A549 (cell line): ENCODE data around the gene AKAP6.

Experiments used
- CBX8 ChIP-seq: fragments of 200-600 bp; sonication (generic); IDR thresholded peaks from 2 replicates; pipeline ENCODE4 v1.6.1; 2016
- JUNB ChIP-seq: fragments of >200 bp; sonication (Bioruptor Twin); formaldehyde crosslinking; IDR thresholded peaks from 2 replicates; pipeline ENCODE4 v1.6.1; 2016
- MYC ChIP-seq: IDR thresholded peaks from 2 replicates; pipeline ENCODE4 v1.6.1; 2012; ENCODE audit warnings: mild to moderate bottlenecking, inconsistent platforms, low read length, improper control_type of control experiment, borderline replicate concordance
- PHF8 ChIP-seq: fragments of 200-600 bp; sonication (generic); IDR thresholded peaks from 2 replicates; pipeline ENCODE4 v1.6.1; 2016; ENCODE audit warnings: low read depth, mild to moderate bottlenecking, antibody characterized with exemption, moderate library complexity, borderline replicate concordance
- TF ChIP-seq, protein P1 (sequence below): fragments of >200 bp; sonication (Bioruptor Twin); formaldehyde crosslinking; IDR thresholded peaks from 3 replicates; pipeline ENCODE4 v1.5.1; 2016

GRCh38 chr14:32561520-32561919 lies 232.4 kb downstream of the AKAP6 start:
- TF ChIP-seq, protein P1, sequence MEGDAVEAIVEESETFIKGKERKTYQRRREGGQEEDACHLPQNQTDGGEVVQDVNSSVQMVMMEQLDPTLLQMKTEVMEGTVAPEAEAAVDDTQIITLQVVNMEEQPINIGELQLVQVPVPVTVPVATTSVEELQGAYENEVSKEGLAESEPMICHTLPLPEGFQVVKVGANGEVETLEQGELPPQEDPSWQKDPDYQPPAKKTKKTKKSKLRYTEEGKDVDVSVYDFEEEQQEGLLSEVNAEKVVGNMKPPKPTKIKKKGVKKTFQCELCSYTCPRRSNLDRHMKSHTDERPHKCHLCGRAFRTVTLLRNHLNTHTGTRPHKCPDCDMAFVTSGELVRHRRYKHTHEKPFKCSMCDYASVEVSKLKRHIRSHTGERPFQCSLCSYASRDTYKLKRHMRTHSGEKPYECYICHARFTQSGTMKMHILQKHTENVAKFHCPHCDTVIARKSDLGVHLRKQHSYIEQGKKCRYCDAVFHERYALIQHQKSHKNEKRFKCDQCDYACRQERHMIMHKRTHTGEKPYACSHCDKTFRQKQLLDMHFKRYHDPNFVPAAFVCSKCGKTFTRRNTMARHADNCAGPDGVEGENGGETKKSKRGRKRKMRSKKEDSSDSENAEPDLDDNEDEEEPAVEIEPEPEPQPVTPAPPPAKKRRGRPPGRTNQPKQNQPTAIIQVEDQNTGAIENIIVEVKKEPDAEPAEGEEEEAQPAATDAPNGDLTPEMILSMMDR, result no peak
- TF ChIP-seq JUNB (no peak), MYC (no peak), CBX8 (no peak), PHF8 (no peak)
